LNCaP clone FGC (cell line): ENCODE results near the gene HRH4.

ENCODE experiments used
- DNase-seq: peaks from one replicate; pipeline ENCODE4 v3.0.0-alpha.2; 2011; ENCODE audit warnings: low read depth
- H3K4me3 ChIP-seq: 2 replicates; pipeline ENCODE4 v1.5.1; 2011; ENCODE audit warnings: mild to moderate bottlenecking, low read depth, low read length, control low read depth
- TF ChIP-seq, protein P1 (sequence below): IDR thresholded peaks from 2 replicates; pipeline ENCODE4 v1.5.1; 2012; ENCODE audit warnings: mild to moderate bottlenecking; ENCODE audit not compliant: control insufficient read depth, insufficient read depth; ENCODE audit errors: extremely low read depth

The HRH4 gene

DNA sequence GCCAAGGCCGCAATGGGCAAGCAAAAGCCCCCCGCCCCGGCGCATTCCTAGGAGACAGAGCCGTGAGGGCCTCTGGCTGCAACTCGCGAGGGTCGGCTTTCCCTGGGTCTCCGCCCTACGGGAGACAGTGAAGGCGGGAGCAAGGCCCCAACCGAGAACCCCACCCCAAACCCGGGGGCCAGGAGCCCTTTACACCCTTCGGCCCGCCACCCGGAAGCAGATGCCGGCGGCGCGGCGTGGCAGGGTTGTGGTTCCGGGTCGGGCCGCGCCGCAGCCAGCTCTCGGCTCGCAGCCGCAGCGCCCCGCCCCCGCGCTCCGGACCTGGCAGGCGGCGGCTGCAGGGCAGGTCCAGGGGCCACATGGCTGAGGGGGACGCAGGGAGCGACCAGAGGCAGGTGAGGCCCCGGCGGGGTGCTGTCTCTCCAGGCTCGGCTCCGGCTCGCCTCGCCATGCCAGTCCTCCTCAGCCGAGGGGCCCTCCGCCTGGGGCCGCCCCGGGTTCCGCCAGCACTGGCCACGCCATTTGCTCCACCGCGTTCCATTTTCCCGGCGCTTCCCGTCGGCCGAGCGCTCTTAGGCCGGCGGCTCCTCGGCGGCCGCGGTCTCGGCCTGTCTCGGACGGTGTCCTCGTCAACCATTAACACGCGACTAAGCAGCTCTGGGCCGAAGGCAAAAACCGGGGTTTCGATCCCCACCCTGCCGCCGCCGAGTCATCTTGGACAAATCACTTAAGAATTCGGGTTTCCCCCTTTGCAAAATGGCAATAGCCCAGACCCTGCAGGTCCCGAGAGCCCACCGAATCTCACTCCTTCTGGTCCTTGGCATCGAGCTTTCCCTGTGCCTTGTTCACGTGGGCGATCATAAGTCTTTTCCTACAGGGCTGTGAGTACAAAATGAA lies 33.8 kb upstream of the HRH4 start, which contains the start of gene IMPACT:
IMPACT (plus strand) TSS at position 273 of the 897 bp plus-strand sequence; CDS start at position 360, 87 bp downstream.
- H3K4me3 ChIP-seq = peak within 1 kb of the TSS; percentile 83
- peak; percentile 28 for DNase-seq

DNA sequence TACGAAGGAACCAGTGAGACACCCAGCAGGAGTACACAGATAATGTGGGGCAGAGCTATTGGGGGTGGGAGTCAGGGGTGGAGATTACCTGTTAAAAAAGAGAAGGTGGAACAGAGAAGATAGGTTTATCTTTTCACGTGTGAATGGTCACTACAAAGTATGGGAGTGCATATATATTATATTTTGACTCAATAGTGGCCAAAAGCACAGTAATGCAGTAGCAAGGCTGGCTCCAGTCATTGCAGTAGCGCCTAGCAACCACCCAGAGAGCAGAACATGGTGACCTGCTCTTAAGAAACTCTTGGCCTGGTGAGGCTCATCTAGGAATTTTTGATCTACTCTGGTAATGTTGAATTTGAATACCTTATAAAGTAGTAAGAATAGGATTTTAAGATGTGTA lies 33.0 kb upstream of the HRH4 start:
- TF ChIP-seq, protein P1, sequence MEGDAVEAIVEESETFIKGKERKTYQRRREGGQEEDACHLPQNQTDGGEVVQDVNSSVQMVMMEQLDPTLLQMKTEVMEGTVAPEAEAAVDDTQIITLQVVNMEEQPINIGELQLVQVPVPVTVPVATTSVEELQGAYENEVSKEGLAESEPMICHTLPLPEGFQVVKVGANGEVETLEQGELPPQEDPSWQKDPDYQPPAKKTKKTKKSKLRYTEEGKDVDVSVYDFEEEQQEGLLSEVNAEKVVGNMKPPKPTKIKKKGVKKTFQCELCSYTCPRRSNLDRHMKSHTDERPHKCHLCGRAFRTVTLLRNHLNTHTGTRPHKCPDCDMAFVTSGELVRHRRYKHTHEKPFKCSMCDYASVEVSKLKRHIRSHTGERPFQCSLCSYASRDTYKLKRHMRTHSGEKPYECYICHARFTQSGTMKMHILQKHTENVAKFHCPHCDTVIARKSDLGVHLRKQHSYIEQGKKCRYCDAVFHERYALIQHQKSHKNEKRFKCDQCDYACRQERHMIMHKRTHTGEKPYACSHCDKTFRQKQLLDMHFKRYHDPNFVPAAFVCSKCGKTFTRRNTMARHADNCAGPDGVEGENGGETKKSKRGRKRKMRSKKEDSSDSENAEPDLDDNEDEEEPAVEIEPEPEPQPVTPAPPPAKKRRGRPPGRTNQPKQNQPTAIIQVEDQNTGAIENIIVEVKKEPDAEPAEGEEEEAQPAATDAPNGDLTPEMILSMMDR = no peak
- DNase-seq = no peak
- H3K4me3 ChIP-seq = peak overlapping the region; percentile 83

More for the DNA sequence above, 33.8 kb upstream of the HRH4 start, which contains the start of gene IMPACT:
- TF ChIP-seq, protein P1 = no peak

DNA sequence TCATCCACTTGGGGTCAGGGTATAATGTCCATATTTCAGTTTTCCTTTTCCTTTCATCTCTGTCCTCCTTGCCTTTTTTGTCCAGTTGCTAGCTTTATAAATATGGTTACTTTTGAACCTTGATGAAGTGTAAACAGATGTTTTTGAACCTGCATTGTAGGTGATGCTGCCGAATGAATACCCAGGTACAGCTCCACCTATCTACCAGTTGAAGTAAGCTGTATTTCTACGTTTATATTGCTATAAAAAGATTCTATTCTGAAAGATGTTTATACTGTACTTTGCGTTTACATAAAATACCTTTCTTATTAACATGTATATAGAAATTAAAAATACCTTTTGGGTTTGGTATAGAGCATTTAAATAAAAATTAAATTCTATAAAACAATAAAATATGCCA lies 31.7 kb upstream of the HRH4 start:
- H3K4me3 ChIP-seq = no peak overlapping the region
- DNase-seq = no peak
- TF ChIP-seq, protein P1 = peak; percentile 33

DNA sequence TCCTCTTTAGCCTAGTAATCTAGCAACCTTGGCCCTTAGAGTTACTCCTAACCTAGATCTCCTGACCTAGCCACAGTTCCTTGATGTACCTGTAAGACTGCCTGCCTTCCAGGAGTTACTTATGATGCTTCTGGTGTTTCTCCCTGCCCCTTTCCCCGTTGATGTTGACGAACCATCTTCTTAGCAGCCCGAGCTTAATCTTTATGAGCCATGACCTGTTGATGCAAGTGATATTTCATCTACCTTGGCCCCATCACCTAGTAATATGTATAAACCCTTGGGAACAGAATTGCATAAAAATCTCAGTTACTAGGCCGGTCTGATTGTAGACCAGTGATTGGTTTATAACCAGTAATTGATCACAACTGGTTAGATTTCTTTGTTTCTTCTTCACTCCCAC lies 31.2 kb upstream of the HRH4 start:
- TF ChIP-seq, protein P1 = no peak
- DNase-seq = no peak
- no peak overlapping the region for H3K4me3 ChIP-seq

DNA sequence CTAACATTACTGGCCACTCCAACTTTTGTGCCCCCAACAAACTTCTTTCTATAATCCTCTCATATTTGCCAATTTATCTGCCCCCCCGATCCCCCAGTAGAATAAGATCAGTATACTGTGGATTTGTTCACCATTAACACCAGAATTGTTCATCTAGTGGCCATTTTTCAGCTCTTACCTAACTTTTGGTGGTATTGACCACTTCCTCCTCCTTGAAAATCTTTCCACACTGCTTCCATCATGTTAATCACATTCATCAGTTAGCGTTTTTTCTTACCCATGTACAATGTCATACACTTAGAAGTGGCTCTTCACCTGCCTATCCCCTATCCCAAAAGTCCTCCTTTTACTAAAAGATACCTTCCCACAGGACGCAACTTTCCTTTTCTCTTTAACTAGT lies 27.8 kb upstream of the HRH4 start:
- DNase-seq = no peak
- TF ChIP-seq, protein P1 = no peak

DNA sequence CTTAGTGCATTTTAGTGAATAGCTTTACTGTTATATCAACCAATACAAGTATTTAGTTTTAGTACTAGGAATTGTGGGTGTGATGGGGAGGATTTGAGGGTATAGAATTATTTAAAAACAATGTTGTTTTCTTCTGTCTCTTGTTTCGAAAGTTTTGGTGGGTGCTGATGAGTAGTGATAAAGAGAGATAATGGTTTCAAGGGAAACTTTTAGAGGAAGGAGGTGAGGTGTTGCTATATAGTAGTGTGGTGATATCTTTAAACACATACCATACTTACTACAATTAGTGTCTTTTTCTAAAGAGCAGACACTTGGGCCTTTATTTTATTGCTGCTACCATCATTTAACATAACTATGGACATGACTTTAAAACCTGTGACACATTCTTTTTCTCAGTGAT lies 23.5 kb upstream of the HRH4 start:
- TF ChIP-seq, protein P1 = no peak
- DNase-seq = no peak
- no peak overlapping the region for H3K4me3 ChIP-seq

More for the DNA sequence above, 27.8 kb upstream of the HRH4 start:
- no peak overlapping the region for H3K4me3 ChIP-seq
